Sigmoid colon (tissue), 4 donors: ENCODE results near the gene TATDN2.

ENCODE experiments used
- CTCF ChIP-seq, 4 experiments: fragments of 450-650 bp in 3 of 4; fragments of 200-600 bp in 1 of 4; IDR thresholded peaks; one replicate each; pipeline ENCODE4 v1.5.1; 2016 to 2019; ENCODE audit warnings: antibody characterized with exemption in 4 of 4, mild to moderate bottlenecking in 3 of 4, moderate library complexity in 2 of 4
- EP300 ChIP-seq, 4 donors: sonication (generic); formaldehyde crosslinking; IDR thresholded peaks; one replicate each; pipeline ENCODE4 v1.6.1; 2017; ENCODE audit warnings: antibody characterized with exemption in 4 of 4
- POLR2A ChIP-seq, 2 donors: fragments of 450-650 bp; IDR thresholded peaks; one replicate each; pipeline ENCODE4 v1.6.1; 2016; ENCODE audit warnings: antibody characterized with exemption in 2 of 2, mild to moderate bottlenecking in 2 of 2, moderate library complexity in 2 of 2
- POLR2AphosphoS5 ChIP-seq, 4 donors: sonication (generic); formaldehyde crosslinking; IDR thresholded peaks; one replicate each; pipeline ENCODE4 v1.6.1; 2017; ENCODE audit warnings: antibody characterized with exemption in 4 of 4

GRCh38 chr3:10265833-10266232, 17.6 kb downstream of the TATDN2 start:
- no peak for TF ChIP-seq CTCF (IDR thresholded peaks at IDR 0.05)
- no peak for TF ChIP-seq EP300 (IDR thresholded peaks at IDR 0.05)
- no peak for TF ChIP-seq POLR2A (IDR thresholded peaks at IDR 0.05)
- TF ChIP-seq POLR2AphosphoS5 (IDR thresholded peaks at IDR 0.05), result no peak
